NCI-H524 (cell line): Measurements from ENCODE around the gene ZNF790.

Source experiments
- DNase-seq, 2 experiments: peaks; one replicate each; lab custom pipeline; 2025; lab: John Stamatoyannopoulos, UW

Gene ZNF790

DNA sequence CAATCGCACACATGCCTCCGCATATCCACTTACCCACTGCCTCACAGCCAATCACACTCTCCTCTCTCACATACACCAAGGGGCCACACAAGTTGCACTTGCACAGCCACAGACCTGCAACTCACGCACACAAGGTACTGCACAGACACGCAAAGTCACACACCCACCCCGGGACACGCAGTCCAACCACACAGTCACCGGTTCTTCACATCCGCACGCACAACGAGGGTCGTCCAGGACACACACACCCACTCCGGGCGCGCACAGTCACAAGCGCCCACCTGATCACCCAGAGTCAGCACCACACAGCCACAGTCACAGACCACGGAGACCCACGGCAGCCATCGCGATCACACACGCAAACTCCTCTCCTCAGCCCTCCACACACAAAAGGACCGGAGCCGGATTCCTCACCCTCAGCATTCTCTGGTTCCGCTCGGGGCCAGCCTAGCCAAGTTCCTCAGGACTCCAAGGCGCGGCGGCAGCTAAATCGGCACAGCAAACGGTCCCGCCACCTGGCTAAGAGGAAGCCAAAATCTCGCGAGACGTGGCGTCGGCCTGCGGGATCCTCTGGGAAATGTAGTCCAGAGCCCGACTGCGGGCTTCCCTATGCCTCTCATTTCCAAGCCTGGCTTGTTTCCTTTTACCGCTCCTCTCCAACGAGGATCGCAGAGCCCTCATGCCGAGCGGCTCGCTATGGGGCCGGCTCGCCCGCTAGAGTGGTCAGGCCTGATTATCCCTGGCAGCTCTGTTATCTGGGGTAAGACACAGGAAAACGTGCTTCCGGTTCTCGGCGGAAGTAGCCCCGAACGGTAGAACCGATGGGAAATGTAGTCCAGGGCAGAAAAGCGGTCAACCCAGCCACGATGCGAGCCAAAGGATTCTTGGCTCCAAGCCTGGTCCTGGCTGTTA is 65.6 kb downstream of the ZNF790 start, which contains the start of gene ZNF850:
Gene ZNF850, minus strand, starts transcription at position 497 of the 912 bp plus-strand sequence. CDS start 10,201 bp downstream, outside the sequence.
- DNase-seq, result peak; percentile 92 to 93

DNA sequence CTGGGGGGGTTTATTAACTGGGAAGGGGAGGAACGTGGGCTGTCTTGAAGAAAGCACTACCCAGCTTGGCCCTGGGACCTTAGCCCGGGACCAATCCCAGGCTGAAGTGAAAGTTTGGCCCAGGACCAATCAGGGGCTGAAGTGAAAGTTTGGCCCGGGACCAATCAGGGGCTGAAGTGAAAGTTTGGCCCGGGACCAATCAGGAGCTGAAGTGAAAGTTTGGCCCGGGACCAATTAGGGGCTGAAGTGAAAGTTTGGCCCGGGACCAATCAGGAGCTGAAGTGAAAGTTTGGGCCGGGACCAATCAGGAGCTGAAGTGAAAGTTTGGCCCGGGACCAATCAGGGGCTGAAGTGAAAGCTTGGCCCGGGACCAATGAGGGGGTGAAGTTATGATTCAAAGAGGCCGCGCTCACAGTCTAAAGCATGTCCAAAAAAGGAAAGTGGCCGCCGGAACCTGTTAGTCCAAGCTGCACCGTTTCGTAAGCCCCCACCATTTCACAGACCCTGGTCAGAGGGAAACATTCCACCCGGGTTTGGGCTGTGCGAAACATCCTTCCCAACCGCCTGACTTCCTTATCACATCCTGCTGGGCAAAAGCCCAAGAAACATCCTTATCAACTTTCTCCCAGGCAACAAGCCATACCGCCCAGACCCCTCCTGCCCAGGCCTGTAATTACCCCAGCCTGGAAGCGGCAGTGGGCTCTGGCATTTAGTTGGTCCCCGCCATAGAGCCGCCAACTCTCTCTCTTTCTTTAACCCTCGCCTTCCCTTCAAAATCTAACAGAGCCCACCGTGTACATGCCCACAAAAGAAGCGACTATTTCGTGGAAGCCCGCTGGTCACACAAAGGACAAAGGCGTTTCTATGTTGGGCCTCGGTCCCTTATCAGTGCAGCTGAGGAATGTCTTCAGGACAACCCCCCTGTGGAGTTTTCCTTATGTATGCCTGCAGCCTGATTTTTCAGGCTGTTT is 66.6 kb downstream of the ZNF790 start:
- no peak for DNase-seq
